ENCODE data around the gene AVPR2.

DNA sequence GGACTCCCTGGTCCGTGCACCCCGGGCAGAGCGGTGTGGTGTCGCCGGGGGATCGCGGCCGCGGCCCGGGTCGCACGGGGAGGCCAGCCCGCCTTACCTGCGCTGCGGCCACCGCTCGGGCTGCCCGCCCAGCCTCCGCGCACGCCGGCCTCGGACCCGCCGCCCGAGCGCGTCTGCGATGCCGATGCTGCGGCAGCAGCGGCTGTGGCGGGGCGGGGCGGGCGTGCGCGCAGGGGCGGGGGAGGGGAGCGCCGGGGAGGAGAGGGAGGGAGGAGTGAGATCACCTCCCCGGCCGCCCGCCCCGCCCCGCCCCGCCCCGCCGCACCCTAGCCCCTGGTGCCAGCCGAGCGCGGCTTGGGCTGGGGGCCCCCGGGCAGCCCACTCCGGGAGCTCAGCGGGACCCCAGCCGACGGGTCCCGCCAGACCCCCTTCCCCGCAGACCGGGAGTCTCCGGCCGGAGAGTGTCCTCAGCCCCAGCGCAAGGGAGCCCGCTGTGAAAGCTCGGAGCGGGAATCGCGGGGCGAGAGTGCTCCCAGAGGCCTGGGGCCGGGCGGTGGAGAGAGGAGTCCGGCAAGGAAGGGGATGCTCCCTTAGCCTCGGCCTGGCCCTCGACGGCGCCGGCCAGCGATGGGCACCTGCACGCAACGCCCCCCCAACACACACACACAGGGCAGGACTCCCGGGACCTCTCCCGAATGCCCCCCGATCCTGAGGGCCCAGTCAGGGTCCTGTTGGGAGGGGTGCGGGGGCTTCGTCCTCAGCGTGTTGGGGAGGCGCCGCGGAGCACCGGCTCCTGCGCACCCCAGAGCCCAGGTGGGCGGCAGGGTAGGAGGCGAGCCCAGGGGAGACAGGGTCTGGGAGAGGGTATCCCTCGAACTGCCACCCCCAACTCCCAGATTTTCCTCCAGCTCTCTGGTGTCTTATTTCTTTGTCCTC, 18.2 kb upstream of the AVPR2 start, which contains the start of gene L1CAM:
- TF ChIP-seq, protein P1, sequence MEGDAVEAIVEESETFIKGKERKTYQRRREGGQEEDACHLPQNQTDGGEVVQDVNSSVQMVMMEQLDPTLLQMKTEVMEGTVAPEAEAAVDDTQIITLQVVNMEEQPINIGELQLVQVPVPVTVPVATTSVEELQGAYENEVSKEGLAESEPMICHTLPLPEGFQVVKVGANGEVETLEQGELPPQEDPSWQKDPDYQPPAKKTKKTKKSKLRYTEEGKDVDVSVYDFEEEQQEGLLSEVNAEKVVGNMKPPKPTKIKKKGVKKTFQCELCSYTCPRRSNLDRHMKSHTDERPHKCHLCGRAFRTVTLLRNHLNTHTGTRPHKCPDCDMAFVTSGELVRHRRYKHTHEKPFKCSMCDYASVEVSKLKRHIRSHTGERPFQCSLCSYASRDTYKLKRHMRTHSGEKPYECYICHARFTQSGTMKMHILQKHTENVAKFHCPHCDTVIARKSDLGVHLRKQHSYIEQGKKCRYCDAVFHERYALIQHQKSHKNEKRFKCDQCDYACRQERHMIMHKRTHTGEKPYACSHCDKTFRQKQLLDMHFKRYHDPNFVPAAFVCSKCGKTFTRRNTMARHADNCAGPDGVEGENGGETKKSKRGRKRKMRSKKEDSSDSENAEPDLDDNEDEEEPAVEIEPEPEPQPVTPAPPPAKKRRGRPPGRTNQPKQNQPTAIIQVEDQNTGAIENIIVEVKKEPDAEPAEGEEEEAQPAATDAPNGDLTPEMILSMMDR (IDR thresholded peaks at IDR 0.05) = no peak
- TF ChIP-seq, protein P2, sequence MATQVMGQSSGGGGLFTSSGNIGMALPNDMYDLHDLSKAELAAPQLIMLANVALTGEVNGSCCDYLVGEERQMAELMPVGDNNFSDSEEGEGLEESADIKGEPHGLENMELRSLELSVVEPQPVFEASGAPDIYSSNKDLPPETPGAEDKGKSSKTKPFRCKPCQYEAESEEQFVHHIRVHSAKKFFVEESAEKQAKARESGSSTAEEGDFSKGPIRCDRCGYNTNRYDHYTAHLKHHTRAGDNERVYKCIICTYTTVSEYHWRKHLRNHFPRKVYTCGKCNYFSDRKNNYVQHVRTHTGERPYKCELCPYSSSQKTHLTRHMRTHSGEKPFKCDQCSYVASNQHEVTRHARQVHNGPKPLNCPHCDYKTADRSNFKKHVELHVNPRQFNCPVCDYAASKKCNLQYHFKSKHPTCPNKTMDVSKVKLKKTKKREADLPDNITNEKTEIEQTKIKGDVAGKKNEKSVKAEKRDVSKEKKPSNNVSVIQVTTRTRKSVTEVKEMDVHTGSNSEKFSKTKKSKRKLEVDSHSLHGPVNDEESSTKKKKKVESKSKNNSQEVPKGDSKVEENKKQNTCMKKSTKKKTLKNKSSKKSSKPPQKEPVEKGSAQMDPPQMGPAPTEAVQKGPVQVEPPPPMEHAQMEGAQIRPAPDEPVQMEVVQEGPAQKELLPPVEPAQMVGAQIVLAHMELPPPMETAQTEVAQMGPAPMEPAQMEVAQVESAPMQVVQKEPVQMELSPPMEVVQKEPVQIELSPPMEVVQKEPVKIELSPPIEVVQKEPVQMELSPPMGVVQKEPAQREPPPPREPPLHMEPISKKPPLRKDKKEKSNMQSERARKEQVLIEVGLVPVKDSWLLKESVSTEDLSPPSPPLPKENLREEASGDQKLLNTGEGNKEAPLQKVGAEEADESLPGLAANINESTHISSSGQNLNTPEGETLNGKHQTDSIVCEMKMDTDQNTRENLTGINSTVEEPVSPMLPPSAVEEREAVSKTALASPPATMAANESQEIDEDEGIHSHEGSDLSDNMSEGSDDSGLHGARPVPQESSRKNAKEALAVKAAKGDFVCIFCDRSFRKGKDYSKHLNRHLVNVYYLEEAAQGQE (IDR thresholded peaks at IDR 0.05; ENCODE audit: insufficient read depth in 1 of 2, low read depth in 2 of 2, low read length in 1 of 2) = no peak
